ENCODE results near the gene UBE2O.

Gene UBE2O

GRCh38 chr17:76437467-76438402, 15.2 kb downstream of the UBE2O start:
- no peak for DNase-seq

DNA sequence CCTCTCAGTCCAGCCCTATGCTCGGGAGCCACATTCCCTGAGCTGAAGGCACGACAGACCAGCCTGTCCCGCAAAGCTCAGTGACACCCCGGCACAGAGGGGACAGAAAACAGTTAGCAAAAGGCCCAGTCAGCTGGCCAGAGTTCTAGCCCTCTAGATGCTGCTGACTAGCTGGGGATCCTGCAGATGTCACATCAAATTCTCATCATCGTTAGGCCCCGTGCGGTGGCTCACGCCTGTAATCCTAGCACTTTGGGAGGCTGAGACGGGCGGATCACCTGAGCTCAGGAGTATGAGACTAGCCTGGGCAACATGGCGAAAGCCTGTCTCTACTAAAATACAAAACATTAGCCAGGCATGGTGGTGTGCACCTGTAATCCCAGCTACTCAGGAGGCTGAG, 17.2 kb downstream of the UBE2O start:
- no peak for DNase-seq

DNA sequence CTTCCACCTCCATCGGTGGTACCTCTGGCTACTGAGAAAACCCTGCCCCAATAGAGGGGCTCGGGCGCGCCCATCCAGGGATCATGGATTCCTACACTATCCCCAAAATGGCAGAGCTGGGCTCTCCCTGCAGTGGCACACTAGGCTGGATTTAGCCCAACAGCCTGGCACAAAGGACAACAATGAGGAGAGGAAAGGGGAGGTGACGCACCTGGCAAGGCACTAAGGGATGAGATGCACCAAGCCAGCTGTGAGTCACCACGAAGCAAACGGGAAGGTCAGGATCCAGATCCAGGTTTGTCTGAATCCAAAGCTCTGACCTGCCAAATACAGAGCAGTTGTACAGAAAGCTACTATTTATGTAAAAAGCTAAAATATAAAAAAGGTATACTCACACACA, 18.1 kb downstream of the UBE2O start:
- no peak for DNase-seq

DNA sequence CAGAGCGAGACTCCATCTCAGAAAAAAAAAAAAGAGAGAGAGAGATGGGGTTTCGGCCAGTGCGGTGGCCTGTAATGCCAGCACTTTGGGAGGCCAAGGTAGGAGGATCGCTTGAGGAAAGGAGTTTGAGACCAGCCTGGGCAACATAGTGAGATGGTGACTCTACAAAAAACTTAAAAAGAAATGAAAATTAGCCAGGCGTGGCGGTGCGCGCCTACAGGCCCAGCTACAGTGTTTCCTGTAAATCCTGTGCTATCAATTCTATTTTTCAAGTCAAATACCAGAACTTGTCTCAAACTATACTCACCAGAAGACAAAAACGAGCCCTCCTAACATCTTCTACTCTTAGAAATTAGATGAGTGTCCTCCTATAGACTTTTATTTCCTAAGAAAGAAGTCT, 19.3 kb downstream of the UBE2O start:
- no peak for DNase-seq

DNA sequence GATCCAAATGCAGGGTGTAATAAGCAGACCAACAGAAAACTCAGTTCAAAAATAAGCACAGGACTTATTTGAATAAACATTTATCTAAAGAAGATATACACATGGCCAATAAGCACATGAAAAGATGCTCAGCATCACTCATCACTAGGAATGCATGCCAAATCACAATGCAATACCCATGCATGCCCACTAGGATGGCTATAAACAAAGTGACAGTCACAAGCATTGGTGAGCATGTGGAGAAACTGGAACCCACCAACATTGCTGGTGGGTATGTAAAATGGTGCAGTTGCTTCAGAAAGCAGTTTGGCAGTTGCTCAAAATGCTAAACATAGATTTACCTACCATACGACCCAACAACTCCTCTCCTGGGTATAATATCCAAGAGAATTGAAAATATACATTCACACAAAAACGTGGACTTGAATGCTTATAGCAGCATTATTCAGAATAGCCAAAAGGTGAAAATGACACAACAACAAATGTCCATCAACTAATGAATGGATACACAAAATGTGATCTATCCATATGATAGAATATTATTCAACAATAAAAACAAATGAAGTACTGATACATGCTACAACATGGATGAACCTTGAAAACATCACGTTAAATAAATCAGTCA, 20.1 kb downstream of the UBE2O start:
- no peak for DNase-seq

- no peak for DNase-seq
Observed at GRCh38 chr17:76432004-76432403, 20.9 kb downstream of the UBE2O start.

- no peak for DNase-seq
Observed at GRCh38 chr17:76431509-76431908, 21.4 kb downstream of the UBE2O start.

GRCh38 chr17:76428511-76428910, 24.4 kb downstream of the UBE2O start:
- DNase-seq, result no peak

DNA sequence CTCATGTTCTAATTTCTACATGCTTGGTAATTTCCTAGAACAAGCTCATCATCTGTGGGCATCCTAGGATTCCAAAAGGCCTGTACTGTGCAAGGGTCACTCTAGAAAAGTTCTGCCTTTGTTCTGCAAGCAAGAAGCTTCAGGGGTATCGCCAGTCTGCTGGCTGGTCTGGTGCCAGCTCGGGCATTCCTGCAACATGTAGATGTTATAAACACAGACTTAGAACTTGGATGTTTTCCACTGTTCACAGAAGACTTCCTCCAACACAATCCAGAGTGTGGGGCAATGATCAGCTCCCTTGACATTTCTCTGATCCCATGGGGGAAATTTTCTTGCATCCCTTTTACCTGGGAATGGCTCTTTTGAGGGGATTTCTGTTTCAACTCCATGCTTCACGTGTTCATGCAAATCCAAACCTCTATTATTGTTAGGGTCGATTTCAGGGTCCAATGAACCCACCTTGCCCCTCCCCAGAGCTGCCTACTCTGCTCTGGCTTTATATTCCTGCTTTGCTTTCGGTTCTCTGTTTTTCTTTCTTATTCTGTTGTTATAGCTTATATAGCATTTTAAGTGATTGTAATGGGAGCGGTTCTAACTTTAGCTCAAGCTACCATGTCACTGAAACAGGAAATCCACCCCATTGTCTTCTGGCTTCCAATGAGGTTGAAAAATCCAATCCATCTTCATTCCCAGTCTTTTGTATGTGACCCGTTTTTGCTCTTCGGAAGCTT, 25.3 kb downstream of the UBE2O start:
- DNase-seq, result no peak

DNA sequence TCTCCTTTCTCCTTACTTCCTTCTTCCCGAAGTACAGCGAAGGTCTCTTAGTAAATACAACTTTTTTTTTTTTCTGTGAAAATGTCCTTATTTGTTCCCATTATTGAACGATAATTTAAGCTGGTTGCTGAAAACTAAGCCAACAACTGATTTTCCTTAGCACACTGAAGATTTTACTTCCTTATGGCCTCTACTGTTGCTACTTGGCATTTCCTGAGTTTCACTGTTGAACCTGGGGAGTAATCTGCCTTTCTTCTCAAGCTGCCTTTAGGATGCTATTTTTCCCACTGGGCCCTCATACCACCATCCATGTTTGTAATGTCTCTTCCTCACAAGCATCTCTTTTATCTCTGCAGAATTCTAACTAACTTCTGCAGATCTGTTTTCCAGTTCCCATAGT, 26.1 kb downstream of the UBE2O start:
- DNase-seq, result no peak

DNA sequence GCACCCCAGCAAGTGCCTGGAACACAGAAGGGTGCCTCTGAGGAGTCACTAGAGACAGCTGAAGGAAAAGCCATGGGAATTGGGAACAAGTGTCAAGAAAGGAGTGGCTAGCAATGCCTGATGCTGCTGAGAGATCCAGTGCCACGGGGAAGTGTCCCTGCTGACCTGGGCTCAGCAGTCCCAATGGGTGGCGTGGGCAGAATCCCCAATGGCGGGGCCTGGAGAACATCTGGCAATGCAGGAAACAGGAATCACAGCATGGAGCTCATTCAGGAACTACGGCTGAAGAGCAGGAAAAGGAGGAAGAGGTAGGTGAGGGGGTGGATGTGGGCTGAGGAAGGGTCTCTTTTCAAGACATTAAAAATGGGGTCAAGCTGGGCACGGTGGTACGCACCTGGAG, 30.1 kb downstream of the UBE2O start:
- DNase-seq, result no peak

- DNase-seq, result no peak
Observed at GRCh38 chr17:76422406-76422805, 30.5 kb downstream of the UBE2O start.

- DNase-seq, result no peak
Observed at GRCh38 chr17:76421044-76421407, 31.9 kb downstream of the UBE2O start.

GRCh38 chr17:76420356-76421043, 32.5 kb downstream of the UBE2O start:
- DNase-seq, result no peak

- DNase-seq, result no peak
Observed at GRCh38 chr17:76419576-76420260, 33.2 kb downstream of the UBE2O start.

GRCh38 chr17:76417499-76418143, 35.3 kb downstream of the UBE2O start:
- no peak for DNase-seq

- no peak for DNase-seq
Observed at GRCh38 chr17:76416899-76417298, 36.1 kb downstream of the UBE2O start.

GRCh38 chr17:76416457-76416856, 36.5 kb downstream of the UBE2O start:
- no peak for DNase-seq

DNA sequence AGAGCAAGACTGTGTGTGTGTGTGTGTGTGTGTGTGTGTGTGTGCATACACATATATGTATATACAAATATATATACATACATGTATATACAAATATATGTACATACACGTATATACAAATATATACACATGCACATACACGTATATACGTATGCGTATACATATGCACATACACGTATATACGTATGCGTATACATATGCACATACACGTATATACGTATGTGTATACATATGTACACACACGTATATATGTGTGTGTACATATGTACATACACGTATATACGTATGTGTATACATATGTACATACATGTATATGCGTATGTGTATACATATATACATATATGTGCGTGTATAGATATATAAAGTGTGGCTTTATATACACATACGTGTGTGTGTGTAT, 37.2 kb downstream of the UBE2O start:
- no peak for DNase-seq

DNA sequence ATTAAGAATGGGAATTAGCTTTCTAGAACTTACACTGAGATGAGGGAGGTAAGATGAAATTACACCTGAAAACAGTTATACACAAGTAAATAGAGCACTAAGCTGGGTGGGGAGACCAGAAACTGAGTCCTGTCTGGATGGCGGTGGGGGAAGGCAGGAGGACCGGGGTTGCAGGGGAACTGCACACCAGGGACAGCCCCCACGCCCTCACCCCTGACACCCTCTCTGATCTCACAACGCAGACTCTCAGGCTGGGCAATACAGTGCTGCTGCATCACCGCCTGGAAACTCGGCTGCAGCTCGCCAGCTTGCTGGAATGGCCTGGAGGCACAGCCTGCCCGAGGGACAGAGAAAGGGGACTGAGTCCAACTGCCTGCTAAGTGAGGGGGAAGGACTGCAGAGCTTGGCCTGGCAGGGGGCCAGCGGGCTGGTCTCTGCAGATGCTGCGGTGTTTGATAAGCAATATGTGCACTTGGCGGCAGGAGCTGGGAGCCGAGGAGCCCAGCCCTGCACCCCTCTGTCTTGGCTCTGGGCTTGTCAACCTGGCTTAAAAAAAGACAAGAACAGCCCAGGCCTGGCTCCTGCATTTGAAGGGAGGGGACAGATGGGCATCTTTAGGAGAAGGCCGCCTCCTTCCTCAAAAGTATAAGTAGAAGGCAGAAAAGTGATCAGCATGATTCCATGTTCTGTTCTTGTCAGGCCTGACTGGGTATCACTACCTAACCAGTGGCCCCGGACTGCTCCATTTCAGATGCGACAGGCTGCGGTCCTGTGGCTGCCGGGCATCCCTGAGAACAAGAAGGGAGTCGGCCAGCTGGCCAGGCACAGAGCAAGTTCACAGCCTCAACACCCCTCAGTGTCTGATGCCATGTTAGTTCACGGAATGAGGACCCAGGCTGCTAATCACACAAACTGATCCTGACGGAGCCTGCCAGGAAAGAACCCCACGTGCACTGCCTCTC, 38.3 kb downstream of the UBE2O start:
- no peak for DNase-seq

DNA sequence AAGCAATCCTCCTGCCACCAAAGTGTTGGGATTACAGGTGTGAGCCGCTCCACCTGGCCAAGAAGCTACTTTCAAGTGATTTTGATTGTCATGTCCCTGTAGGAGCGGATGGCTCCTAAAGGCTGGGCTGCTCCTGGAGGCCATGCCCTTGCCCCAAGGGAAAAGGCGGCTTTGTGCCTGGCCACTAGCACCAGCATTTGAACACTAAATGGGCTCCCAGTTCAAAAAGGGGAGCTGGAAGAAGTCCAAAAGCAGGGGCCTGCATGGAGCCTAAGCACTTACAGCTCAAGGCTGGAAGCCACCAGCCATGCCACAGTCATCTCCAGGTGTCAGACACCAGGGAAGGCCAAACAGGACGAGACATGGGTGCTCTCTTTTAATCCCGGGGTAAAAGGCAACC, 41.7 kb downstream of the UBE2O start:
- no peak for DNase-seq

Data from activated T-cell treated with anti-CD3 and anti-CD28 coated beads for 4 hours (primary cell).